Right cardiac atrium (tissue), 5 donors: ENCODE results near the gene TRIP12. TPM values are rescaled to one million over a fixed set of nuclear protein-coding genes. Genes with fewer than 3 reads are reported as not detected.
A peak's percentile ranks its signal among the peaks of the same experiment; 100 is the strongest.

Experiments
- ATAC-seq, 2 donors: fragments of 200-7000 bp; cut with Tn5 transposase; one replicate each; pipeline versions ENCODE4 v1.8.0 to v1.9.1; 2020; ENCODE audit warnings: moderate library complexity in 2 of 2, mild to moderate bottlenecking in 1 of 2
- DNase-seq, 3 donors: peaks; one replicate each; pipeline ENCODE4 v3.0.0-alpha.2; 2020
- H3K27ac ChIP-seq: one replicate; pipeline ENCODE4 v1.5.1; 2013; ENCODE audit warnings: mild to moderate bottlenecking, low read length, control low read depth, moderate library complexity
- H3K27me3 ChIP-seq: one replicate; pipeline ENCODE4 v1.6.1; 2013; ENCODE audit not compliant: control insufficient read depth, insufficient read depth
- H3K4me1 ChIP-seq: one replicate; pipeline ENCODE4 v1.6.1; 2013; ENCODE audit warnings: low read length; ENCODE audit not compliant: control insufficient read depth, insufficient read depth
- H3K4me3 ChIP-seq: one replicate; pipeline ENCODE4 v1.5.1; 2013; ENCODE audit warnings: low read length, control low read depth
- H3K9me3 ChIP-seq: one replicate; pipeline ENCODE4 v1.6.1; 2013; ENCODE audit warnings: low read length; ENCODE audit not compliant: control insufficient read depth
- whole genome bisulfite sequencing: extraction: QIAGEN DNeasy Blood & Tissue Kit; methylation state at CpG from one replicate; pipeline ENCODE4 v1.1.7; 2013; 5-methylcytosine and 5-hydroxymethylcytosine counted together
- intact Hi-C, 4 donors: fragments of 100-400 bp; cut with DNase I; formaldehyde crosslinking; loops; one replicate each; pipeline versions ENCODE4 v1.11.0 to v1.14.0; 2022 to 2023
- polyA plus RNA-seq: library from polyadenylated mRNA; stranded (reverse); fragments of 200-250 nt; gene quantifications from one replicate; pipeline ENCODE4 v1.2.3, GENCODE V29; 2013
- total RNA-seq, 4 donors: library from RNA; stranded (reverse); fragmentation: NEBNext Ultra II Directional; extraction: Animal tissue kit (Norgen Biotek cat#: 25700); gene quantifications; one replicate each; pipeline ENCODE4 v1.2.1, GENCODE V29; 2021
- donor health status: healthy with polysubstance abuse.
- donor health status: DM: no; HTN: yes; CAD: no.
- donor health status: DM: no; HTN: no; CAD: no.
- donor health status: DM: no; HTN: yes; CAD: no; lungs with severe emphysema.
- donor health status: DM: yes; HTN: yes; CAD: no.

The TRIP12 gene
- total and polyA plus RNA-seq, 5 donors: 24.5 to 212 (median 203) TPM

- H3K27ac ChIP-seq: no peak within 1 kb of the TSS
- intact Hi-C loops: loop anchor here in 1 of 4 donors (10.0 kb wide), 2 partner anchors 129 to 279 kb away; no protein-coding TSS in a partner anchor
These were observed 207.6 kb downstream of the TRIP12 start, which contains the start of gene DNER for GRCh38 chr2:229714080-229714735. Gene DNER, minus strand, starts transcription at chr2:229714555. Its CDS starts 132 bp downstream, at chr2:229714423.

More at GRCh38 chr2:229714080-229714735, 207.6 kb downstream of the TRIP12 start, which contains the start of gene DNER:
- peak; percentile 60 to 71 for ATAC-seq
- peak; percentile 23 to 74 (median 70) for DNase-seq
- no peaks in the 10 kb centered on the region for H3K4me1 ChIP-seq
- no peaks in the 10 kb centered on the region for H3K27me3 ChIP-seq
- under 1% methylated on average over 84 of the region's 84 CpGs for WGBS
- H3K9me3 ChIP-seq: no peaks in the 10 kb centered on the region
- H3K4me3 ChIP-seq: peak within 1 kb of the TSS; percentile 51

Other genes starting within 250 kb of the TRIP12 start
- gene DNER, start 207.5 kb downstream of the TRIP12 start, total RNA-seq: 10 to 100 TPM; 19.9 to 41.1 (median 32.8) TPM
- gene DNER, start 207.5 kb downstream of the TRIP12 start, polyA plus RNA-seq: 13.6 TPM
- 1 to 10 TPM; 1.2 to 2.4 (median 1.5) TPM for gene FBXO36, start 494 bp upstream of the TRIP12 start, total RNA-seq
- gene FBXO36, start 494 bp upstream of the TRIP12 start, polyA plus RNA-seq: 0.77 TPM
- gene SLC16A14, start 146.9 kb upstream of the TRIP12 start, total RNA-seq: 1 to 10 TPM; 3.4 to 7.6 (median 6.4) TPM
- gene SLC16A14, start 146.9 kb upstream of the TRIP12 start, polyA plus RNA-seq: 1.6 TPM